Measurements from ENCODE around the gene SIGLEC9. TPM values are rescaled to one million over a fixed set of nuclear protein-coding genes. Genes with fewer than 3 reads are reported as not detected.

The SIGLEC9 gene
- total and polyA plus RNA-seq, 2 experiments from 2014 or later = not detected

GRCh38 chr19:51144482-51145045 is 19.9 kb downstream of the SIGLEC9 start:
- Histone ChIP-seq H3K9ac (no peak overlapping the region), H4K20me1 (ENCODE audit: insufficient read depth) (no peaks in the 10 kb centered on the region), H3F3A (ENCODE audit: insufficient read depth) (no peaks in the 10 kb centered on the region), H3K36me3 (ENCODE audit: low read depth) (no peaks in the 10 kb centered on the region), H3K27ac (no peak overlapping the region), H3K4me2 (ENCODE audit: unreplicated experiment) (no peak overlapping the region), H3K4me1 (ENCODE audit: insufficient read depth) (no peaks in the 10 kb centered on the region), H3K4me3 (no peak overlapping the region), H3K27me3 (replicated peaks; ENCODE audit: insufficient read depth) (peaks cover 11% of the 10 kb centered on the region; the same call in 1 of the 2 replicates), H3K9me2 (ENCODE audit: insufficient read depth) (no peaks in the 10 kb centered on the region), H3K79me2 (ENCODE audit: insufficient read depth) (no peaks in the 10 kb centered on the region), H2AFZ (no peak overlapping the region), H3K9me3 (ENCODE audit: low read depth) (no peaks in the 10 kb centered on the region)
- WGBS, 2 experiments (ENCODE audit: low coverage in 1 of 2, low lambda C conversion rate in 2 of 2, missing lambda C conversion rate in 2 of 2) = 30 to 34% methylated on average over 9 to 11 of the region's 11 CpGs
- no peak for DNase-seq
- in situ Hi-C loops (cut with MboI) = no loop called here
- TF ChIP-seq EZH2phosphoT487 (IDR thresholded peaks at IDR 0.05; ENCODE audit: insufficient read depth, low read depth) = no peak
- TF ChIP-seq EZH2 (IDR thresholded peaks at IDR 0.05; ENCODE audit: insufficient read depth, poor library complexity, severe bottlenecking) = no peak

GRCh38 chr19:51145916-51146493 is 21.3 kb downstream of the SIGLEC9 start:
- Histone ChIP-seq H3K27ac (no peak overlapping the region), H3K9me3 (ENCODE audit: low read depth) (no peaks in the 10 kb centered on the region), H3K4me1 (ENCODE audit: insufficient read depth) (no peaks in the 10 kb centered on the region), H3K4me2 (ENCODE audit: unreplicated experiment) (no peak overlapping the region), H2AFZ (no peak overlapping the region), H4K20me1 (ENCODE audit: insufficient read depth) (no peaks in the 10 kb centered on the region), H3K9me2 (ENCODE audit: insufficient read depth) (no peaks in the 10 kb centered on the region), H3K27me3 (replicated peaks; ENCODE audit: insufficient read depth) (peaks cover 4% of the 10 kb centered on the region; the same call in 1 of the 2 replicates), H3F3A (ENCODE audit: insufficient read depth) (no peaks in the 10 kb centered on the region), H3K4me3 (no peak overlapping the region), H3K9ac (no peak overlapping the region), H3K36me3 (ENCODE audit: low read depth) (no peaks in the 10 kb centered on the region), H3K79me2 (ENCODE audit: insufficient read depth) (no peaks in the 10 kb centered on the region)
- TF ChIP-seq EZH2phosphoT487 (IDR thresholded peaks at IDR 0.05; ENCODE audit: insufficient read depth, low read depth) (no peak), EZH2 (IDR thresholded peaks at IDR 0.05; ENCODE audit: insufficient read depth, poor library complexity, severe bottlenecking) (no peak)
- in situ Hi-C loops (cut with MboI) = no loop called here
- WGBS, 2 experiments (ENCODE audit: low coverage in 1 of 2, low lambda C conversion rate in 2 of 2, missing lambda C conversion rate in 2 of 2) = 13 to 28% methylated on average over 4 of the region's 4 CpGs
- no peak for DNase-seq

DNA sequence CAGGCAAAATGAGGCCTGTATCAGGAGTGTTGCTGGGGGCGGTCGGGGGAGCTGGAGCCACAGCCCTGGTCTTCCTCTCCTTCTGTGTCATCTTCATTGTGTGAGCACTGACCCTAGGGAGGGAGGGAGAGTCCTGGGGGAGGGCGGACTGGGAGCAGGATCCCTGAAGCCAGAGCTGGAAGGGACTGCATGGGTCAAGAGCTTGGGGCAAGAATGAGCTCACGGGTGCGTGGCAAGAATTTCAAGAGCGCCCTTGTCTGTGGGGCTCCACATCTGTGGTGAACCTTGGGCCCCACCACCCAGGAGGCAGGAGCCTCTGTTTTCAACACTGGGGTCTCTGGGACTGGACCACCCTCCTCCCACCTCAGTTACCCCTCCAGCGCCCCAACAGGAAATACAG is 22.0 kb downstream of the SIGLEC9 start:
- Histone ChIP-seq H3K9me3 (ENCODE audit: low read depth) (no peaks in the 10 kb centered on the region), H3K27me3 (replicated peaks; ENCODE audit: insufficient read depth) (no peaks in the 10 kb centered on the region; the same call in 1 of the 2 replicates), H3K9me2 (ENCODE audit: insufficient read depth) (no peaks in the 10 kb centered on the region), H3F3A (ENCODE audit: insufficient read depth) (no peaks in the 10 kb centered on the region), H2AFZ (no peak overlapping the region), H3K4me2 (ENCODE audit: unreplicated experiment) (no peak overlapping the region), H3K4me1 (ENCODE audit: insufficient read depth) (no peaks in the 10 kb centered on the region), H3K27ac (no peak overlapping the region), H3K36me3 (ENCODE audit: low read depth) (no peaks in the 10 kb centered on the region), H3K79me2 (ENCODE audit: insufficient read depth) (no peaks in the 10 kb centered on the region), H3K9ac (no peak overlapping the region), H4K20me1 (ENCODE audit: insufficient read depth) (no peaks in the 10 kb centered on the region), H3K4me3 (no peak overlapping the region)
- TF ChIP-seq EZH2phosphoT487 (IDR thresholded peaks at IDR 0.05; ENCODE audit: insufficient read depth, low read depth) (no peak), EZH2 (IDR thresholded peaks at IDR 0.05; ENCODE audit: insufficient read depth, poor library complexity, severe bottlenecking) (no peak)
- in situ Hi-C loops (cut with MboI) = no loop called here
- DNase-seq = no peak
- WGBS, 2 experiments (ENCODE audit: low coverage in 1 of 2, low lambda C conversion rate in 2 of 2, missing lambda C conversion rate in 2 of 2) = 53 to 59% methylated on average over 6 to 7 of the region's 7 CpGs

GRCh38 chr19:51147663-51148062 is 23.0 kb downstream of the SIGLEC9 start:
- Histone ChIP-seq H3K9me2 (ENCODE audit: insufficient read depth) (no peaks in the 10 kb centered on the region), H3K36me3 (ENCODE audit: low read depth) (no peaks in the 10 kb centered on the region), H2AFZ (no peak overlapping the region), H3K9me3 (ENCODE audit: low read depth) (no peaks in the 10 kb centered on the region), H3K27me3 (replicated peaks; ENCODE audit: insufficient read depth) (no peaks in the 10 kb centered on the region), H3K79me2 (ENCODE audit: insufficient read depth) (no peaks in the 10 kb centered on the region), H4K20me1 (ENCODE audit: insufficient read depth) (no peaks in the 10 kb centered on the region), H3K9ac (no peak overlapping the region), H3K27ac (no peak overlapping the region), H3K4me3 (no peak overlapping the region), H3K4me1 (ENCODE audit: insufficient read depth) (no peaks in the 10 kb centered on the region), H3F3A (ENCODE audit: insufficient read depth) (no peaks in the 10 kb centered on the region), H3K4me2 (ENCODE audit: unreplicated experiment) (no peak overlapping the region)
- DNase-seq = no peak
- WGBS, 2 experiments (ENCODE audit: low coverage in 1 of 2, low lambda C conversion rate in 2 of 2, missing lambda C conversion rate in 2 of 2) = 0 to 6% methylated on average over 1 of the region's 1 CpG
- in situ Hi-C loops (cut with MboI) = no loop called here
- TF ChIP-seq EZH2 (IDR thresholded peaks at IDR 0.05; ENCODE audit: insufficient read depth, poor library complexity, severe bottlenecking) (no peak), EZH2phosphoT487 (IDR thresholded peaks at IDR 0.05; ENCODE audit: insufficient read depth, low read depth) (no peak)

Data from GM23248 (cell line).